Measurements from ENCODE around the gene PDE12. TPM values are rescaled to one million over a fixed set of nuclear protein-coding genes. Genes with fewer than 3 reads are reported as not detected.
A peak's percentile ranks its signal among the peaks of the same experiment; 100 is the strongest.

PDE12 gene
- total RNA-seq, 3 donors from 2014 or later = 18.2 to 19.9 (median 19.5) TPM

DNA sequence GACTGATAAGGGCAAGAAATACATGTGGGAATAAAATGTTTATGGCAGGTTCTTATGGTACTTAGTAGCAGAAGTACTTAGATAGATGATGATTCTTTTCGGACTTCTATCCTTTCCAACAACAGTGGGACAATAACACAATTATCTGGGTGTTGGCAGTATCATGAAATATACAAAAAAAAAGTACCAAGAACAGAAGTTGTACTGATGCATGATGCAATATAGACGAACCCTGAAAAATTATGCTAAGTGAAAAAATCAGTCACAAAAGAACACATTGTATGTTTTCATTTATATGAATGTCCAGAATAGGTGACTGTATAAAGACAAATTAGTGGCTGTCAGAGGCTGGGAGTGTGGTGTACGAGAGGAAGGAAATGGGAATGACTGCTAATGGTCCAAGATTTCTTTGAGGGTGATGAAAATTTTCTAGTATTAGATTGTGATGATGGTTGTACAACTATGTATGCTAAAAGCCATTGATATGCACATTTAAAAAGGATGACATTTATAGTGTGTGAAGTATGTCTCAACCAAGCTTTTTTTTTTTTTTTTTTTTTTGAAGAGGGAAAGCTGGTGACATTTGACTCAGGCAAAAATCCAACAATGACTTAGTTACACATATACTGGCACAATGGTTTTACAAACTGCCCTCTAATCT, 20.0 kb downstream of the PDE12 start:
- ATAC-seq = no peak
- intact Hi-C loops (cut with DNase I, micrococcal nuclease) = no loop called here
- Histone ChIP-seq H3K4me3 (no peak overlapping the region), H3K36me3 (ENCODE audit: low read depth) (peaks cover 22% of the 10 kb centered on the region), H3K4me1 (ENCODE audit: low read depth) (peaks cover 17% of the 10 kb centered on the region), H3K9me3 (no peaks in the 10 kb centered on the region)
- TF ChIP-seq, protein P1, sequence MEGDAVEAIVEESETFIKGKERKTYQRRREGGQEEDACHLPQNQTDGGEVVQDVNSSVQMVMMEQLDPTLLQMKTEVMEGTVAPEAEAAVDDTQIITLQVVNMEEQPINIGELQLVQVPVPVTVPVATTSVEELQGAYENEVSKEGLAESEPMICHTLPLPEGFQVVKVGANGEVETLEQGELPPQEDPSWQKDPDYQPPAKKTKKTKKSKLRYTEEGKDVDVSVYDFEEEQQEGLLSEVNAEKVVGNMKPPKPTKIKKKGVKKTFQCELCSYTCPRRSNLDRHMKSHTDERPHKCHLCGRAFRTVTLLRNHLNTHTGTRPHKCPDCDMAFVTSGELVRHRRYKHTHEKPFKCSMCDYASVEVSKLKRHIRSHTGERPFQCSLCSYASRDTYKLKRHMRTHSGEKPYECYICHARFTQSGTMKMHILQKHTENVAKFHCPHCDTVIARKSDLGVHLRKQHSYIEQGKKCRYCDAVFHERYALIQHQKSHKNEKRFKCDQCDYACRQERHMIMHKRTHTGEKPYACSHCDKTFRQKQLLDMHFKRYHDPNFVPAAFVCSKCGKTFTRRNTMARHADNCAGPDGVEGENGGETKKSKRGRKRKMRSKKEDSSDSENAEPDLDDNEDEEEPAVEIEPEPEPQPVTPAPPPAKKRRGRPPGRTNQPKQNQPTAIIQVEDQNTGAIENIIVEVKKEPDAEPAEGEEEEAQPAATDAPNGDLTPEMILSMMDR (IDR thresholded peaks at IDR 0.05) = no peak
- DNase-seq = no peak

DNA sequence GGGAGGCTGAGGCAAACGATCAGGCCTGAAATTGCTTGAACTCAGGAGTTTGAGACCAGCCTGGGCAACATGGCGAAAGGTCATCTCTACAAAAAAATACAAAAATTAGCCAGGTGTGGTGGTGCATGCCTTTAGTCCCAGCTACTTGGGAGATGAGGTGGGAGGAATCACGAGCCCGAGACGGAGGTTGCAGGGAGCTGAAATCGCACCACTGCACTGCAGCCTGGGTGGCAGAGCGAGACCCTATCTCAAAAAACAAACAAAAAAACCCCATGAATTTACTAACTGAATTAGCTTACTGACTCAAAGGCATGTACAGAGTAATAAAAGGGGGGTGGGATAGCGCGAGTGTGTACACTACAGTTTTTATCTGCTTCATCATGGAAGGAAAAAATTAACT, 21.7 kb downstream of the PDE12 start:
- intact Hi-C loops (cut with DNase I, micrococcal nuclease) = no loop called here
- H3K4me1 ChIP-seq (ENCODE audit: low read depth) = peaks cover 19% of the 10 kb centered on the region
- peaks cover 11% of the 10 kb centered on the region for H3K36me3 ChIP-seq (ENCODE audit: low read depth)
- TF ChIP-seq, protein P1 (IDR thresholded peaks at IDR 0.05) = no peak
- DNase-seq (no peak), ATAC-seq (no peak)
- H3K9me3 ChIP-seq = no peaks in the 10 kb centered on the region
- no peak overlapping the region for H3K4me3 ChIP-seq

DNA sequence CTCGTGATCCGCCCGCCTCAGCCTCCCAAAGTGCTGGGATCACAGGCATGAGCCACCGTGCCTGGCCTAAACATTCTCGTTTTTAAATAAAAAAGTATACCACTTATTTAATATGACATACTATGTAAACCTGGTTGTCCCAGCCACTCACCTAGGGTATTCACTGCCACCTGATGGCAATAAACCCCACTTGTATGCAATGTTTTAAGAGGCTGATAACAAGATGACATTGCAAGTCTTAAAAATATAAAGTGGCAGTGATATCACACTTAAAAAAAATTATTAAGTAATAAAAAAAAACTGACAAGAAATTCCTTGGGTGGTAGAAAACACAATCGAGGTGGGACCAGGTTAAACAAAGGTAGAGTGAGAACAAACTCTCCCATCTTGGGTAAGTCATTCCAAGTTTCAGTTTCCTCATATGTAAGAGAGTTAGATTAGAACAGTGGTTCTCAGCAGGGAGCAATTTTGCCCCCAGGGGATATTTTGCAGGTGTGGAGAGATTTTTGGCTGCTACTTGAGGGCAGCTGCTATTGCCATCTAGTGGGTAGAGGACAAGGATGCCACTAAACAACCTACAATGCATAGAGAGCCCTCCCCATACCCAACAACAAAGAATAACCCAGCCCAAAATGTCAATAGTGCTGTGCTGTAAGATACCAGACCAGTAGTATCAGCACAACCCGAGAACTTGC, 26.5 kb downstream of the PDE12 start:
- H3K36me3 ChIP-seq (ENCODE audit: low read depth) = no peaks in the 10 kb centered on the region
- peaks cover 36% of the 10 kb centered on the region for H3K4me1 ChIP-seq (ENCODE audit: low read depth)
- ATAC-seq = peak; percentile 83
- H3K4me3 ChIP-seq = no peak overlapping the region
- TF ChIP-seq, protein P1 (IDR thresholded peaks at IDR 0.05) = no peak
- no peak for DNase-seq
- intact Hi-C loops (cut with DNase I, micrococcal nuclease) = no loop called here
- H3K9me3 ChIP-seq = no peaks in the 10 kb centered on the region

DNA sequence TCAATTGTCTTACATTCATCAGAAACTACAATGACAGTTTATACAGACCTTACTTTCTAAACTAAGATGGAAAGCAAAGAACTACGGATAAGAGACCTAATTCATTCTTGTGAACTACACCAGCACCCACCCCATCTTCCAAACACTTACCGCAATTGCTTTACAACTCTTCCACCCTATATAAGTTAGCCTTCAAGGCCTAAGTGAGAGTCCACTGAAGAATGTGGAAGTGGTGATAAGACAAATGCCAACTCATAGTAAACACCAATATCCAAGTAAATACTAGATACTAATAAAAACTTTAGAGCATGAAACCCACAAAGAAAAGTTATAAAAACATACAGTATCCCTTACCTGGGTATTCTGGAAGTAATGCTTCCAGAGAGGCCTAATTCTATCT, 27.5 kb downstream of the PDE12 start:
- ATAC-seq = peak; percentile 79
- H3K9me3 ChIP-seq = no peaks in the 10 kb centered on the region
- DNase-seq = no peak
- intact Hi-C loops (cut with DNase I, micrococcal nuclease) = no loop called here
- no peaks in the 10 kb centered on the region for H3K36me3 ChIP-seq (ENCODE audit: low read depth)
- H3K4me1 ChIP-seq (ENCODE audit: low read depth) = peaks cover 39% of the 10 kb centered on the region
- no peak overlapping the region for H3K4me3 ChIP-seq
- TF ChIP-seq, protein P1 (IDR thresholded peaks at IDR 0.05) = no peak

DNA sequence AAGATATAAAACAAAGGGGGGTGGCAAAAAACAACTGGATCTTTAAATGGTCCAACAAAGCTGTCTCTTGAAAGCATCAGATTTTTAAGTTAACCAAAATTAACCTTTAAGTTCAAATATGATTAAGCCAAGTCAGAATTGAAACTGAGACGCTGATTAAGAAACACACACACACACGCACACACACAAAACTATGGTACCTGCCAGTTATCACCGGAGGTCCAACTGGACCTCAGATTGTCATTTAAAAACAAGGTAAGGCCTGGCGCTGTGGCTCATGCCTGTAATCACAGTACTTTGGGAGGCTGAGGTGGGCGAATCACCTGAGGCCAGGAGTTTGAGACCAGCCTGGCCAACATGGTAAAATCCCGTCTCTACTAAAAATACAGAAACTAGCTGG, 30.7 kb downstream of the PDE12 start:
- no peak for ATAC-seq
- TF ChIP-seq, protein P1 (IDR thresholded peaks at IDR 0.05) = no peak
- Histone ChIP-seq H3K4me1 (ENCODE audit: low read depth) (peaks cover 24% of the 10 kb centered on the region), H3K4me3 (no peak overlapping the region), H3K36me3 (ENCODE audit: low read depth) (no peaks in the 10 kb centered on the region), H3K9me3 (no peaks in the 10 kb centered on the region)
- intact Hi-C loops (cut with DNase I, micrococcal nuclease) = no loop called here
- DNase-seq = no peak

All from mucosa of descending colon (tissue), 3 donors.